H9 (cell line): ENCODE results near the gene PNRC1. TPM values are rescaled to one million over a fixed set of nuclear protein-coding genes. Genes with fewer than 3 reads are reported as not detected.

Experiments used
- DNase-seq: peaks from one replicate; pipeline ENCODE4 v3.0.0-alpha.2; 2017
- H2AFZ ChIP-seq: one replicate; pipeline ENCODE4 v1.6.1; 2013; ENCODE audit warnings: mild to moderate bottlenecking, low read length, control low read depth, moderate library complexity
- H2AK5ac ChIP-seq: 2 replicates; pipeline ENCODE4 v1.6.1; 2013; ENCODE audit warnings: low read length, control low read depth, mixed read lengths; ENCODE audit not compliant: insufficient read length
- H2BK120ac ChIP-seq: one replicate; pipeline ENCODE4 v1.6.1; 2013; ENCODE audit warnings: low read depth, mild to moderate bottlenecking, low read length, control low read depth, inconsistent platforms; ENCODE audit not compliant: poor library complexity, severe bottlenecking
- H2BK12ac ChIP-seq: 2 replicates; pipeline ENCODE4 v1.6.1; 2013; ENCODE audit warnings: low read length, control low read depth, mixed read lengths, low read depth; ENCODE audit not compliant: insufficient read length
- H2BK15ac ChIP-seq: 2 replicates; pipeline ENCODE4 v1.6.1; 2013; ENCODE audit warnings: low read depth, low read length, control low read depth
- H2BK20ac ChIP-seq: one replicate; pipeline ENCODE4 v1.6.1; 2013; ENCODE audit warnings: low read depth, mild to moderate bottlenecking, low read length, control low read depth, inconsistent platforms; ENCODE audit not compliant: poor library complexity, severe bottlenecking
- H2BK5ac ChIP-seq: 2 replicates; pipeline ENCODE4 v1.6.1; 2013; ENCODE audit warnings: low read length, control low read depth, mixed read lengths; ENCODE audit not compliant: insufficient read length
- H3K14ac ChIP-seq: 2 replicates; pipeline ENCODE4 v1.6.1; 2013; ENCODE audit warnings: low read length, control low read depth; ENCODE audit not compliant: insufficient read depth
- H3K18ac ChIP-seq: 2 replicates; pipeline ENCODE4 v1.6.1; 2013; ENCODE audit warnings: low read depth, mild to moderate bottlenecking, mixed read lengths, low read length, control low read depth; ENCODE audit not compliant: insufficient read length
- H3K23ac ChIP-seq: 2 replicates; pipeline ENCODE4 v1.6.1; 2013; ENCODE audit warnings: low read length, control low read depth, mixed read lengths, low read depth; ENCODE audit not compliant: insufficient read length
- H3K23me2 ChIP-seq: 2 replicates; pipeline ENCODE4 v1.6.1; 2013; ENCODE audit warnings: low read depth, mild to moderate bottlenecking, mixed read lengths, low read length, control low read depth; ENCODE audit not compliant: insufficient read length, poor library complexity, severe bottlenecking
- H3K27ac ChIP-seq: 2 replicates; pipeline ENCODE4 v1.5.1; 2013; ENCODE audit warnings: low read length, control low read depth, mixed read lengths, low read depth; ENCODE audit not compliant: insufficient read length
- H3K27me3 ChIP-seq: 2 replicates; pipeline ENCODE4 v1.6.1; 2013; ENCODE audit warnings: low read length, control low read depth, inconsistent platforms; ENCODE audit not compliant: insufficient read depth
- H3K4ac ChIP-seq: 2 replicates; pipeline ENCODE4 v1.6.1; 2013; ENCODE audit warnings: low read depth, mild to moderate bottlenecking, control low read depth, inconsistent platforms, low read length, moderate library complexity
- H3K4me1 ChIP-seq: 2 replicates; pipeline ENCODE4 v1.6.1; 2013; ENCODE audit warnings: low read length, control low read depth, inconsistent platforms; ENCODE audit not compliant: insufficient read depth
- H3K4me2 ChIP-seq: 2 replicates; pipeline ENCODE4 v1.6.1; 2013; ENCODE audit warnings: low read length, control low read depth, mixed read lengths; ENCODE audit not compliant: insufficient read length, insufficient read depth
- H3K56ac ChIP-seq: 2 replicates; pipeline ENCODE4 v1.6.1; 2013; ENCODE audit warnings: low read depth, mild to moderate bottlenecking, mixed read lengths, low read length, control low read depth; ENCODE audit not compliant: insufficient read length
- H3K79me1 ChIP-seq: 2 replicates; pipeline ENCODE4 v1.6.1; 2013; ENCODE audit warnings: low read depth, mild to moderate bottlenecking, moderate library complexity, low read length, control low read depth, inconsistent platforms; ENCODE audit not compliant: insufficient read depth, poor library complexity, severe bottlenecking
- H3K79me2 ChIP-seq: 2 replicates; pipeline ENCODE4 v1.6.1; 2013; ENCODE audit warnings: low read length, control low read depth, inconsistent platforms; ENCODE audit not compliant: insufficient read depth
- H3K9ac ChIP-seq: 2 replicates; pipeline ENCODE4 v1.6.1; 2013; ENCODE audit warnings: low read length, control low read depth, mixed read lengths; ENCODE audit not compliant: insufficient read length; ENCODE audit errors: extremely low read depth
- H3K9me3 ChIP-seq: one replicate; pipeline ENCODE4 v1.6.1; 2013; ENCODE audit warnings: low read depth, low read length, inconsistent platforms; ENCODE audit not compliant: control insufficient read depth
- H3T11ph ChIP-seq: one replicate; pipeline ENCODE4 v1.6.1; 2013; ENCODE audit warnings: mild to moderate bottlenecking, low read length, control low read depth, inconsistent platforms
- H4K20me1 ChIP-seq: one replicate; pipeline ENCODE4 v1.6.1; 2013; ENCODE audit not compliant: control insufficient read depth, insufficient read length, insufficient read depth
- H4K5ac ChIP-seq: 2 replicates; pipeline ENCODE4 v1.6.1; 2013; ENCODE audit warnings: low read depth, mild to moderate bottlenecking, mixed read lengths, low read length, control low read depth; ENCODE audit not compliant: insufficient read length
- H4K8ac ChIP-seq: replicated peaks from 2 replicates; pipeline ENCODE4 v1.6.1; 2013; ENCODE audit warnings: low read length, control low read depth, mixed read lengths, low read depth; ENCODE audit not compliant: insufficient read length
- H4K91ac ChIP-seq: 2 replicates; pipeline ENCODE4 v1.6.1; 2013; ENCODE audit warnings: low read depth, mild to moderate bottlenecking, moderate library complexity, mixed read lengths, low read length, control low read depth; ENCODE audit not compliant: insufficient read length
- H3K27ac Mint-ChIP-seq, 3 experiments: 2 replicates in 2 of 3; 3 replicates in 1 of 3; pipeline ENCODE4 v1.8.0; 2020 to 2021; ENCODE audit warnings: mixed read lengths in 3 of 3, mild to moderate bottlenecking in 1 of 3, moderate library complexity in 1 of 3
- H3K27me3 Mint-ChIP-seq: 2 replicates; pipeline ENCODE4 v1.8.0; 2021; ENCODE audit warnings: low read depth, mild to moderate bottlenecking, moderate library complexity, mixed read lengths
- H3K36me3 Mint-ChIP-seq, 3 experiments: 2 replicates in 2 of 3; 3 replicates in 1 of 3; pipeline ENCODE4 v1.8.0; 2020 to 2021; ENCODE audit warnings: low read depth in 3 of 3, mixed read lengths in 3 of 3; ENCODE audit not compliant: insufficient read depth in 1 of 3
- H3K4me1 Mint-ChIP-seq, 2 experiments: 2 replicates each; pipeline ENCODE4 v1.8.0; 2020; ENCODE audit warnings: mixed read lengths in 2 of 2
- H3K4me3 Mint-ChIP-seq, 2 experiments: 2 replicates in 1 of 2; 3 replicates in 1 of 2; pipeline ENCODE4 v1.8.0; 2020 to 2021; ENCODE audit warnings: mild to moderate bottlenecking in 2 of 2, mixed read lengths in 2 of 2, moderate library complexity in 1 of 2
- H3K9me3 Mint-ChIP-seq, 2 experiments: 2 replicates in 1 of 2; 3 replicates in 1 of 2; pipeline ENCODE4 v1.8.0; 2020; ENCODE audit warnings: mild to moderate bottlenecking in 2 of 2, mixed read lengths in 2 of 2, moderate library complexity in 1 of 2
- WGBS: extraction: QIAGEN DNeasy Blood & Tissue Kit; methylation state at CpG from one replicate; pipeline ENCODE4 v1.1.7; 2013; ENCODE audit warnings: missing lambda C conversion rate, low lambda C conversion rate, mixed read lengths; ENCODE audit not compliant: insufficient read length; ENCODE audit errors: extremely low coverage; 5-methylcytosine and 5-hydroxymethylcytosine counted together
- total RNA-seq: library from RNA; stranded (reverse); gene quantifications from 2 replicates; pipeline ENCODE4 v1.2.1, GENCODE V29; 2021
- TF ChIP-seq, protein P1 (sequence below): fragments of 200-600 bp; sonication (generic); conservative IDR thresholded peaks from 3 replicates; pipeline ENCODE4 v1.8.0; 2021; ENCODE audit warnings: antibody characterized with exemption, mild to moderate bottlenecking

Gene PNRC1
- total RNA-seq, 1 experiment from 2014 or later, result 57.4 TPM

DNA sequence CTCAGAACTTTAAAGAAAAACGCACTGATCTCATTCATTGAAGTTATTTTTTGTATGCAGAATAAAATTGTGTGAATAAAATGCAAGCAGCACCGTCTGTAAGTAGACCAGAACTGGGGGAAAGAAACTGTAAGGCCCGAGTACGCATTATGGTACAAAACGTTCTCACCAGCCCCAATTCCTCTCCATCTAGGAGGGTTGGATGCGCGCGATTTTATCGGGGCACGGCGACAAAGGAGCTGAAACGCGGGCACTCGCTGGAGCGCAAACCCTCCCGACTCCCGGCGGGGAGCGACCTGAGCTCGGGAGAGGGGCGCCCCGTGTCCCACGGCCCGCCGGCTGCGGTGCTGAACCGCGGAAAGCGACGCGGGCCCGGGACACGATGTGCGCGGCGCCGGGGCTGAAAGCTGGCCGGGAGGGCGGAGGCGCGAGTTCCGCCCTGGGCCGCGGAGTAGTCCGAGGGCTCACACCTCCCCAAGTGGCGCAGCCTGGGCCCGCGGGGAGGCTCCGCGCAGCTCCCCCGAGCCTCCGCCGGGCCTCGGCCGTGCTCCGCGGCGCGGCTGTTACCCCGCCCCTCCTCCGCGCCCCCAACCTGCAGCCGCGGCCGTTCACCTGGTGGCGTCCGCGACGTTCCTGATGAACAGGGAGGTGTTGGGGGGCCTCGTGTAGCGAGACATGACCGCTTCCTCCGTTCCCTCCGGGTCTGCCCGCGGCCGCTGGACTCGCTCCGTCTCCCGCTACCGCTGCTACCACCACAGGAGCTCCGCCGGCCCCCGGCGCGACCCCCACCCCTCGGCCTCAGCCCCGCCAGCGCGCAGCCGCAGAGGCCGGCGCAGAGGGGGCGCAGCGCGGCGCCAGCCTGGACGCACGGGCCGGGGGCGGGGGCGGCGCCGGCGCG lies 36.9 kb downstream of the PNRC1 start, which contains the start of gene SRSF12:
TSS of gene SRSF12 (minus strand) at position 861 of the 898 bp plus-strand sequence. CDS start at position 677, 184 bp downstream.
- no peaks in the 10 kb centered on the region for H3K9me3 ChIP-seq
- peak; percentile 57 for DNase-seq
- H3T11ph ChIP-seq, result no peak within 1 kb of the TSS
- no peak within 1 kb of the TSS for H3K56ac ChIP-seq
- peak within 1 kb of the TSS; percentile 54 for H3K14ac ChIP-seq
- peak within 1 kb of the TSS; percentile 82 for H3K4me2 ChIP-seq
- no peak within 1 kb of the TSS for H4K5ac ChIP-seq
- H2AFZ ChIP-seq, result no peak within 1 kb of the TSS
- WGBS, result no CpG with 5 or more reads among the region's 106 CpGs
- Mint-ChIP-seq H3K36me3 (no peaks in the 10 kb centered on the region; a peak in 2 of 7 replicates), H3K4me1 (peaks cover 8 to 10% of the 10 kb centered on the region in 2 experiments), H3K9me3 (no peaks in the 10 kb centered on the region; a peak in 1 of 5 replicates), H3K27me3 (peaks cover 38% of the 10 kb centered on the region), H3K4me3 (peak within 1 kb of the TSS; percentile 64 to 90), H3K27ac (no peak within 1 kb of the TSS; a peak in 1 of 7 replicates)
- no peak within 1 kb of the TSS for H3K27ac ChIP-seq
- no peaks in the 10 kb centered on the region for H3K79me2 ChIP-seq
- H2BK12ac ChIP-seq, result no peak within 1 kb of the TSS
- H3K27me3 ChIP-seq, result peaks cover 16% of the 10 kb centered on the region
- H3K4ac ChIP-seq, result no peak within 1 kb of the TSS
- H4K20me1 ChIP-seq, result no peaks in the 10 kb centered on the region
- H2BK20ac ChIP-seq, result no peak within 1 kb of the TSS
- no peak within 1 kb of the TSS for H2BK120ac ChIP-seq
- H3K9ac ChIP-seq, result peak within 1 kb of the TSS; percentile 47
- no peak within 1 kb of the TSS for H2AK5ac ChIP-seq
- H3K4me1 ChIP-seq, result no peaks in the 10 kb centered on the region
- H2BK15ac ChIP-seq, result no peak within 1 kb of the TSS
- H3K79me1 ChIP-seq, result no peaks in the 10 kb centered on the region
- H4K8ac ChIP-seq, result no peak within 1 kb of the TSS
- no peak within 1 kb of the TSS for H3K23ac ChIP-seq
- H3K23me2 ChIP-seq, result peaks cover 5% of the 10 kb centered on the region
- H2BK5ac ChIP-seq, result no peak within 1 kb of the TSS
- H4K91ac ChIP-seq, result no peak within 1 kb of the TSS
- TF ChIP-seq, protein P1, sequence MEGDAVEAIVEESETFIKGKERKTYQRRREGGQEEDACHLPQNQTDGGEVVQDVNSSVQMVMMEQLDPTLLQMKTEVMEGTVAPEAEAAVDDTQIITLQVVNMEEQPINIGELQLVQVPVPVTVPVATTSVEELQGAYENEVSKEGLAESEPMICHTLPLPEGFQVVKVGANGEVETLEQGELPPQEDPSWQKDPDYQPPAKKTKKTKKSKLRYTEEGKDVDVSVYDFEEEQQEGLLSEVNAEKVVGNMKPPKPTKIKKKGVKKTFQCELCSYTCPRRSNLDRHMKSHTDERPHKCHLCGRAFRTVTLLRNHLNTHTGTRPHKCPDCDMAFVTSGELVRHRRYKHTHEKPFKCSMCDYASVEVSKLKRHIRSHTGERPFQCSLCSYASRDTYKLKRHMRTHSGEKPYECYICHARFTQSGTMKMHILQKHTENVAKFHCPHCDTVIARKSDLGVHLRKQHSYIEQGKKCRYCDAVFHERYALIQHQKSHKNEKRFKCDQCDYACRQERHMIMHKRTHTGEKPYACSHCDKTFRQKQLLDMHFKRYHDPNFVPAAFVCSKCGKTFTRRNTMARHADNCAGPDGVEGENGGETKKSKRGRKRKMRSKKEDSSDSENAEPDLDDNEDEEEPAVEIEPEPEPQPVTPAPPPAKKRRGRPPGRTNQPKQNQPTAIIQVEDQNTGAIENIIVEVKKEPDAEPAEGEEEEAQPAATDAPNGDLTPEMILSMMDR, result no peak
- peak within 1 kb of the TSS; percentile 30 for H3K18ac ChIP-seq
